Astrocyte of the spinal cord (primary cell): Measurements from ENCODE around the gene DOK7.

ENCODE experiments used
- DNase-seq: peaks from one replicate; pipeline ENCODE4 v3.0.0; 2011; ENCODE audit warnings: low read depth, low spot score
- H3K4me3 ChIP-seq: 2 replicates; pipeline ENCODE4 v1.5.1; 2011; ENCODE audit warnings: low read depth, mild to moderate bottlenecking, low read length, moderate library complexity
- in situ Hi-C: cut with HindIII; loops from 2 replicates; pipeline ENCODE4 v1.10.0; 2017; ENCODE audit warnings: low sequenced_read_pairs
- TF ChIP-seq, protein P1 (sequence below): IDR thresholded peaks from 2 replicates; pipeline ENCODE4 v1.5.1; 2012; ENCODE audit warnings: low read depth, mild to moderate bottlenecking, low read length, inconsistent platforms

The DOK7 gene

DNA sequence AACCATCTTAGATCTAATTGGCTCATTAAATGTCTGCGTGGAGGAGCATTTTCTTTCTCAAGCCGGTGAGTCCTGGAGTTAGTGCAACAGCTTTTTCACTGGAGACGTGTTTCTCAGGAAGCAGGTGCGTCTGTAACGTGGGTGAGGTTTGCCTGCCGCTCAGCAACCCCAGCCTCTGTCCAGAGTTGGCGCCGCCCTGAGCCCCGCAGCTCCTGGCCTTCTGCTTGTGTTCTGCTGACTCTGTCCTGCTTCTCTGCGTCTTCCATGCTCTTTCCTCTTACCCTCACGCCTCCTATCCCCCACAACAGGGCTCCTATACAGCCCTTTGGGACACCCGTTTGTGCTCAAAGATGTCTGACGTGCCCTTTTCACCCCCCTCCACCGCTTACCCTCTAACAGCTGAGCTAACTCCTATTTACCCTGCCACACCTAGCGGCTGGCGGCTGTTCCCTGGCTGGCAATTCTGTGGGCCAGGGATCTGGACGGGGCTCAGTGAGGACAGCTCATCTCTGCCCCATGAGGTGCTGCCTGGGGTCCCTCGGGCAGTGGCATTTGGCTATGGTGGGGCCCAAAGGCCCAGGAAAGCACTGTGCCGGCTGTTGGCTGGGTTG, 18.8 kb downstream of the DOK7 start:
- DNase-seq, result no peak
- in situ Hi-C loops, result no loop called here
- no peak overlapping the region for H3K4me3 ChIP-seq
- TF ChIP-seq, protein P1, sequence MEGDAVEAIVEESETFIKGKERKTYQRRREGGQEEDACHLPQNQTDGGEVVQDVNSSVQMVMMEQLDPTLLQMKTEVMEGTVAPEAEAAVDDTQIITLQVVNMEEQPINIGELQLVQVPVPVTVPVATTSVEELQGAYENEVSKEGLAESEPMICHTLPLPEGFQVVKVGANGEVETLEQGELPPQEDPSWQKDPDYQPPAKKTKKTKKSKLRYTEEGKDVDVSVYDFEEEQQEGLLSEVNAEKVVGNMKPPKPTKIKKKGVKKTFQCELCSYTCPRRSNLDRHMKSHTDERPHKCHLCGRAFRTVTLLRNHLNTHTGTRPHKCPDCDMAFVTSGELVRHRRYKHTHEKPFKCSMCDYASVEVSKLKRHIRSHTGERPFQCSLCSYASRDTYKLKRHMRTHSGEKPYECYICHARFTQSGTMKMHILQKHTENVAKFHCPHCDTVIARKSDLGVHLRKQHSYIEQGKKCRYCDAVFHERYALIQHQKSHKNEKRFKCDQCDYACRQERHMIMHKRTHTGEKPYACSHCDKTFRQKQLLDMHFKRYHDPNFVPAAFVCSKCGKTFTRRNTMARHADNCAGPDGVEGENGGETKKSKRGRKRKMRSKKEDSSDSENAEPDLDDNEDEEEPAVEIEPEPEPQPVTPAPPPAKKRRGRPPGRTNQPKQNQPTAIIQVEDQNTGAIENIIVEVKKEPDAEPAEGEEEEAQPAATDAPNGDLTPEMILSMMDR, result no peak

DNA sequence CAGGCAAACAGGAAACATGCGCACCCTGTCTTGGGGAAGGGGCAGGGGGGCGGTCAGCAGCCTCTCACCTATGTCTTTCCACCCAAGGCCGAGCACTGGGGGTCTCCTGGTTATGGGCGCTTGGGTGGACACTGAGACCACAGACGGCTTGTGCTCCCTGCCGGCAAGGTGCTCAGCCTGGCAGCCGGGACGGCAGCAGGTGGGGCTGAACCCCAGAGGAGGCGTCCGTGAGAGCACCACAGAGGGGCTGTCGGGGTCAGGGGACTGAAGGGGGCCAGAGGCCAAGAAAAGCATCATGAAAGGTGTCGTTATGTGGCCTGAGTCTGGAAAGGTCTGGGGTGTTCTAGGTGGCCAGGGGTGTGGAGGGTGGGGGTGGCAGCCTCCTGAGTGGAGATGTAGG, 19.6 kb downstream of the DOK7 start:
- H3K4me3 ChIP-seq, result no peak overlapping the region
- in situ Hi-C loops, result no loop called here
- TF ChIP-seq, protein P1, result no peak
- no peak for DNase-seq

- no peak for DNase-seq
- no peak overlapping the region for H3K4me3 ChIP-seq
- TF ChIP-seq, protein P1, result no peak
- in situ Hi-C loops, result no loop called here
Observed at GRCh38 chr4:3483471-3483921, 20.4 kb downstream of the DOK7 start.

DNA sequence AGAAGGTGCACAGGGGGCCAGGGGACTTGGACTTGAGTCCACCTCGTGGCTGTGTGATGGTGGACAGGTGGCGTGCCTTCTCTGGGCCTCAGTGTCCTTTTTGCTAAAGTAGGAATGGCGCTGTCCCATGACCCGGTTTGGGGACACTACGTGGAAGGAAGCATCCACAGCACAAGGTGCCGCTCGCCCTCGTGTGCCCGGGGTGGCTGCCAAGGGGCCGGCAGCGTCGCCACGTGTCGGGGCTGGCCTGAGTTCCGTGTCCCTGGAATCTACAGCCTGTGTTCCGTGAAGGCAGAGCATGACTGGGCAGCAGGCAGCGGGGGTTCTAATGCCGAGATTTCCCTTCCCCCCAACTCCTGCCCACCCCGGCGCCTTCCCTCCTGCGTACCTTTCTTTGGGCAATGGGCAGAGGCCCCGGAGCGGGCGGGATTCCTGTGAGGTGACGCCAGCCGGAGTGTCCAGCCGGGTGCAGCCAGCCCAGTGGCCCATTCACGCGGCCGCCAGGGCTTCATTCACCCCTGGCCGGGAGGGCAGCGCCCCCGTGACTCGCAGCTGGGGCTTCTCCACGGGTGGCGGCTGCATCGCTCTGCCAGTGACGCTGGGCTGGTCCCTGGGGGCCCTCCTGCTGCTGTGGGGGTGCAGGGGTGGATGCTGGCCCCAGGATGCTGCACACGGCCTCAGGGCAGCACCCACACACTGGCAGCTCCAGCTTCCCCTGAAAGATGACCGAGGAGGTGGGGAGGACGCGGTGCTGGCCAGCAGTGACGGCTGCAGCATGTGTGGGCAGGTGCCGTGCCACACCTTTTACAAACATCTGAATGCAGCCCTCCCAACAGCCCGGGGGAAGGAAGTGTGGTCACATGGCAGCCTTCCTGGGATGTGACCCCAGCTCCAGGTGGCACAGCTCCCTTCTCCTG, 21.2 kb downstream of the DOK7 start:
- in situ Hi-C loops, result no loop called here

GRCh38 chr4:3485011-3485791, 22.1 kb downstream of the DOK7 start:
- TF ChIP-seq, protein P1, result no peak
- in situ Hi-C loops, result no loop called here

More for the DNA sequence above, 21.2 kb downstream of the DOK7 start:
- DNase-seq, result no peak
- no peak overlapping the region for H3K4me3 ChIP-seq
- TF ChIP-seq, protein P1, result no peak

DNA sequence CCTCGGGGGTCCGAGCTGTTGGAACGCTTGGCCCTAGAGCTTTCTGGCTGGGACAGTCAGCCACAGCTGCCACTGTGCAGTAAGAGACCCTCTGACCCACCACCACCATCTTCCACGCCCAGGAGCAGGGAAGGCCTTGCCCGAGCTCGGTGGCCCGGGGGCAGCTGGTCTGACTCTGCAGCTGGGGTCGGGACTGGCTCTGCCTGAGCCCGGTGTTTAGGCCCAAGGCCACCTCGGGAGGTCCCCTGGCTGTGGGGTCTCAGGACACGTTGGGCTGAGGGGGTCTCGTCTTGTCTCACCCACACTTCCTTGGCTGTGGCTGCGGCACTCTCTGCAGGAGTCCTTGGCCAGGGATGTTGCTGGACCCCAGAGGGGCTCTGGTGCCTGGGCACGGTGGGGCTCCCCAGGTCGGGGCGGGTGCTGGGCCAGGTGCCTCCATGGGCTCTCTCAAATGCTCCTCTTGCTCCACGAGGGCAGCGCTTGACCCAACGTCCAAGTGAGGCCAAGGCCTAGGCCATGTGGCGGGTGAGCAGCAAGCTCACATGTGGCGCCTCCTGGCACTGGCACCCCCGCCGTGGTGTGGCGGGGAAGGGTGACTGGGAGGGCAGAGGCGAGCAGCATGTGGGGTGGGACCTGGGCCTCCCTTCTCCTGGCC, 22.9 kb downstream of the DOK7 start:
- H3K4me3 ChIP-seq, result no peak overlapping the region
- TF ChIP-seq, protein P1, result no peak
- in situ Hi-C loops, result no loop called here
- DNase-seq, result no peak

More at GRCh38 chr4:3485011-3485791, 22.1 kb downstream of the DOK7 start:
- no peak for DNase-seq
- no peak overlapping the region for H3K4me3 ChIP-seq
